ENCODE results near the gene ZEB2.

Gene ZEB2

GRCh38 chr2:144455987-144456386 is 63.9 kb downstream of the ZEB2 start:
- no peak for TF ChIP-seq CTCF (IDR thresholded peaks at IDR 0.05; ENCODE audit: low read depth, low read length)
- DNase-seq: no peak
- Histone ChIP-seq H3K27ac (no peak overlapping the region), H3K4me3 (ENCODE audit: low read depth, low read length) (no peak overlapping the region), H3K36me3 (no peaks in the 10 kb centered on the region), H3K27me3 (ENCODE audit: insufficient read depth, low read depth, severe bottlenecking) (no peaks in the 10 kb centered on the region), H3K9me3 (ENCODE audit: severe bottlenecking) (no peaks in the 10 kb centered on the region)

GRCh38 chr2:144454466-144455287 is 65.2 kb downstream of the ZEB2 start:
- no peak for TF ChIP-seq CTCF (IDR thresholded peaks at IDR 0.05; ENCODE audit: low read depth, low read length)
- Histone ChIP-seq H3K27me3 (ENCODE audit: insufficient read depth, low read depth, severe bottlenecking) (no peaks in the 10 kb centered on the region), H3K36me3 (no peaks in the 10 kb centered on the region), H3K9me3 (ENCODE audit: severe bottlenecking) (no peaks in the 10 kb centered on the region), H3K4me3 (ENCODE audit: low read depth, low read length) (no peak overlapping the region), H3K27ac (no peak overlapping the region)
- no peak for DNase-seq

- peak overlapping the region; percentile 55 for H3K27ac ChIP-seq
- no peak overlapping the region for H3K4me3 ChIP-seq (ENCODE audit: low read depth, low read length)
- no peak for TF ChIP-seq CTCF (IDR thresholded peaks at IDR 0.05; ENCODE audit: low read depth, low read length)
- no peaks in the 10 kb centered on the region for H3K9me3 ChIP-seq (ENCODE audit: severe bottlenecking)
- H3K27me3 ChIP-seq (ENCODE audit: insufficient read depth, low read depth, severe bottlenecking): no peaks in the 10 kb centered on the region
- DNase-seq: peak; percentile 35
- no peaks in the 10 kb centered on the region for H3K36me3 ChIP-seq
Measured at GRCh38 chr2:144453486-144454158, 66.3 kb downstream of the ZEB2 start.

- H3K9me3 ChIP-seq (ENCODE audit: severe bottlenecking): no peaks in the 10 kb centered on the region
- no peaks in the 10 kb centered on the region for H3K36me3 ChIP-seq
- DNase-seq: peak; percentile 13
- H3K4me3 ChIP-seq (ENCODE audit: low read depth, low read length): peak overlapping the region; percentile 38
- peak overlapping the region; percentile 55 for H3K27ac ChIP-seq
- no peaks in the 10 kb centered on the region for H3K27me3 ChIP-seq (ENCODE audit: insufficient read depth, low read depth, severe bottlenecking)
- TF ChIP-seq CTCF (IDR thresholded peaks at IDR 0.05; ENCODE audit: low read depth, low read length): no peak
Measured at GRCh38 chr2:144452989-144453336, 67.0 kb downstream of the ZEB2 start.

DNA sequence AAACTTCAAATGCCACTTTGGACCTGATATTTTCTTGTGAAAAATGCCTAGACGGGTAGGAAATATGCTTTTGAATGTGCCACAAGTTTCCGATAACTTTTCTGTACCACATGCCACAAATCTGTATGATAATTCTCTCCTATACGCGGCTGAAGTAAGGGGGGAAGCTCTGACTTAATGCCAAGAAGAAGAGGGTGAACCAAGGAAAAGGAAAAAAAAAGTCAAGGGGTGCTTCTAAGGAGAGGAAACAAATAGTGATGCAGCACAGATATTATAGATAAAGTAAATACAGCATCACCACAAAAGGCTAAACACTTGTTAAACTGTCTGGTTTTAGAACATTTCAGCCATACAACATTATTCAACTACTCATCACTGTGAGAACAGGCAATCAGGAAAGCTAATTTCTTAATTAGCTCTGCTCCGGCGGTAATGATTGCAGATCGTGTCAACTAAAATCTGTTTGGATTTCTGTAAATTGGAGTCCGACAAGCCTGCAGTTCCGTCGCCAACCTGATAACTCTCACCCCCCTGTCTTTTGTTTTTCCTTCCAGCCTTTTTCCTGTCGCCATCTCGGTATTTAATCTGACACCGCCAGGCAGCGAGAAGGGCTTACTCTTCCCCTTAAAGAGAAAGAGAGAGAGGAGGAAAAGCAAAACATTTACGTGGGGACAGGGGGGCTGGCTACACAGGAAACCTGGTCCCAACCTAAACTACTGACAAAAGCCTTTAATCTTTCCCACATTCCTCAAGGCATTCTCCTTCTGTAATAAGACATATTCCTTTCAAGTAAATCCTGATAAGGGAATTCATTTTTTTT is 67.5 kb downstream of the ZEB2 start:
- no peaks in the 10 kb centered on the region for H3K9me3 ChIP-seq (ENCODE audit: severe bottlenecking)
- no peaks in the 10 kb centered on the region for H3K36me3 ChIP-seq
- no peaks in the 10 kb centered on the region for H3K27me3 ChIP-seq (ENCODE audit: insufficient read depth, low read depth, severe bottlenecking)
- TF ChIP-seq CTCF (IDR thresholded peaks at IDR 0.05; ENCODE audit: low read depth, low read length): 0 out of 2 replicates have a peak, but pooled peaks have one; percentile 8
- DNase-seq: peak; percentile 45
- H3K4me3 ChIP-seq (ENCODE audit: low read depth, low read length): peak overlapping the region; percentile 38
- H3K27ac ChIP-seq: peak overlapping the region; percentile 55

Data from WERI-Rb-1 (cell line).